OCI-LY7 (cell line): Measurements from ENCODE around the gene AP3B2. TPM values are rescaled to one million over a fixed set of nuclear protein-coding genes. Genes with fewer than 3 reads are reported as not detected.

Source experiments
- BruUV-seq: library from RNA; stranded (reverse); fragments of 400-500 nt; replicated peaks from 2 replicates; lab custom pipeline; 2021; lab: Mats Ljungman, UMichigan
- CTCF ChIA-PET: fragments of 300-600 bp; sonication (Branson Sonifier 250); formaldehyde crosslinking; loops from one replicate; lab custom pipeline; 2022; ENCODE audit warnings: antibody characterized with exemption; ENCODE audit not compliant: unreplicated experiment; lab: Charles Lee
- POLR2A ChIA-PET: fragments of 300-600 bp; sonication (Branson Sonifier 250); formaldehyde crosslinking; loops from one replicate; lab custom pipeline; 2022; ENCODE audit warnings: antibody characterized with exemption; lab: Charles Lee
- DNase-seq: peaks from one replicate; pipeline ENCODE4 v3.0.0-alpha.2; 2015; ENCODE audit warnings: low spot score
- H2AFZ ChIP-seq: fragments of 200-600 bp; sonication (generic), shearing (Covaris generic); 2 replicates; pipeline ENCODE4 v1.6.1; 2014; ENCODE audit warnings: mild to moderate bottlenecking, antibody characterized with exemption, low read length, moderate library complexity
- H3K27ac ChIP-seq: fragments of 200-600 bp; sonication (generic); 2 replicates; pipeline ENCODE4 v1.5.1; 2014; ENCODE audit warnings: mixed run types, low read depth, mild to moderate bottlenecking, moderate library complexity, low read length, inconsistent platforms; ENCODE audit not compliant: poor library complexity, severe bottlenecking
- H3K36me3 ChIP-seq: fragments of 200-600 bp; sonication (generic); 2 replicates; pipeline ENCODE4 v1.6.1; 2014; ENCODE audit warnings: mild to moderate bottlenecking, antibody characterized with exemption, low read length, moderate library complexity, mixed read lengths; ENCODE audit not compliant: insufficient read depth
- H3K4me1 ChIP-seq: fragments of 200-600 bp; sonication (generic); 2 replicates; pipeline ENCODE4 v1.5.1; 2014; ENCODE audit warnings: mild to moderate bottlenecking, low read length; ENCODE audit not compliant: insufficient read depth, poor library complexity, severe bottlenecking
- H3K4me2 ChIP-seq: fragments of 200-600 bp; sonication (generic); 2 replicates; pipeline ENCODE4 v1.6.1; 2014; ENCODE audit warnings: mild to moderate bottlenecking, low read length
- H3K4me3 ChIP-seq: fragments of 200-600 bp; sonication (generic); 2 replicates; pipeline ENCODE4 v1.5.1; 2014; ENCODE audit warnings: mild to moderate bottlenecking, low read depth, low read length; ENCODE audit not compliant: poor library complexity, severe bottlenecking
- H3K79me2 ChIP-seq: fragments of 200-600 bp; sonication (generic); 2 replicates; pipeline ENCODE4 v1.6.1; 2016; ENCODE audit warnings: low read depth, mild to moderate bottlenecking, low read length, moderate library complexity, mixed read lengths; ENCODE audit not compliant: insufficient read depth
- H3K9me2 ChIP-seq: fragments of 200-600 bp; sonication (generic); 2 replicates; pipeline ENCODE4 v1.6.1; 2016; ENCODE audit warnings: mild to moderate bottlenecking, low read length, mixed read lengths; ENCODE audit not compliant: insufficient read depth
- H3K9me3 ChIP-seq: fragments of 200-600 bp; sonication (generic); 2 replicates; pipeline ENCODE4 v1.6.1; 2014; ENCODE audit warnings: mild to moderate bottlenecking, mixed run types, low read length, mixed read lengths
- H4K20me1 ChIP-seq: fragments of 200-600 bp; sonication (generic); 2 replicates; pipeline ENCODE4 v1.6.1; 2014; ENCODE audit warnings: mild to moderate bottlenecking, antibody characterized with exemption, low read length, moderate library complexity, mixed read lengths; ENCODE audit not compliant: insufficient read depth
- CTCF ChIP-seq: fragments of 200-600 bp; sonication (generic); conservative IDR thresholded peaks from 2 replicates; pipeline ENCODE4 v1.5.1; 2014; ENCODE audit warnings: mild to moderate bottlenecking, antibody characterized with exemption, low read length, moderate library complexity, mixed read lengths
- EZH2phosphoT487 ChIP-seq: fragments of 200-600 bp; sonication (generic); IDR thresholded peaks from 2 replicates; pipeline ENCODE4 v1.6.1; 2018; ENCODE audit warnings: low read depth, borderline replicate concordance, mild to moderate bottlenecking, mixed run types, antibody characterized with exemption, low read length, moderate library complexity, mixed read lengths
- intact Hi-C: fragments of 100-400 bp; cut with micrococcal nuclease; formaldehyde crosslinking; loops from one replicate; pipeline ENCODE4 v1.10.0; 2022; ENCODE audit not compliant: unreplicated experiment
- total RNA-seq, 2 experiments: library from RNA; depleted of rRNA in 1 of 2; stranded (reverse); fragments of >200 nt in 1 of 2; shearing (Covaris generic) in 1 of 2; gene quantifications; 2 replicates each; pipeline ENCODE4 v1.2.3, GENCODE V29; 2014 to 2022

AP3B2 gene
- total RNA-seq, 2 experiments from 2014 or later = 0.13 TPM; not detected in 1

- Histone ChIP-seq H3K27ac (no peak overlapping the region), H3K4me3 (no peak overlapping the region), H4K20me1 (no peaks in the 10 kb centered on the region), H3K36me3 (no peaks in the 10 kb centered on the region), H2AFZ (no peak overlapping the region), H3K9me2 (no peaks in the 10 kb centered on the region), H3K9me3 (no peaks in the 10 kb centered on the region), H3K4me1 (no peaks in the 10 kb centered on the region), H3K79me2 (no peaks in the 10 kb centered on the region), H3K4me2 (no peak overlapping the region)
- ChIA-PET POLR2A (no interaction called here), CTCF (no interaction called here)
- no peak for DNase-seq
- intact Hi-C loops = no loop called here
- no TSS peak for BruUV-seq
- TF ChIP-seq CTCF (no peak), EZH2phosphoT487 (no peak)
Measured at GRCh38 chr15:82648257-82649103, 61.2 kb downstream of the AP3B2 start.

- Histone ChIP-seq H2AFZ (no peak overlapping the region), H3K9me2 (no peaks in the 10 kb centered on the region), H3K36me3 (no peaks in the 10 kb centered on the region), H4K20me1 (no peaks in the 10 kb centered on the region), H3K9me3 (no peaks in the 10 kb centered on the region), H3K4me3 (no peak overlapping the region), H3K4me2 (no peak overlapping the region), H3K27ac (no peak overlapping the region), H3K4me1 (no peaks in the 10 kb centered on the region), H3K79me2 (no peaks in the 10 kb centered on the region)
- POLR2A ChIA-PET = no interaction called here
- CTCF ChIA-PET = no interaction called here
- intact Hi-C loops = no loop called here
- no TSS peak for BruUV-seq
- DNase-seq = no peak
- TF ChIP-seq EZH2phosphoT487 (no peak), CTCF (no peak)
Measured at GRCh38 chr15:82647835-82648256, 61.8 kb downstream of the AP3B2 start.
